Astrocyte of the spinal cord (primary cell): ENCODE results near the gene LTBP2.

Source experiments
- DNase-seq: peaks from one replicate; pipeline ENCODE4 v3.0.0; 2011; ENCODE audit warnings: low read depth, low spot score
- H3K4me3 ChIP-seq: 2 replicates; pipeline ENCODE4 v1.5.1; 2011; ENCODE audit warnings: low read depth, mild to moderate bottlenecking, low read length, moderate library complexity
- in situ Hi-C: cut with HindIII; loops from 2 replicates; pipeline ENCODE4 v1.10.0; 2017; ENCODE audit warnings: low sequenced_read_pairs
- TF ChIP-seq, protein P1 (sequence below): IDR thresholded peaks from 2 replicates; pipeline ENCODE4 v1.5.1; 2012; ENCODE audit warnings: low read depth, mild to moderate bottlenecking, low read length, inconsistent platforms

The LTBP2 gene

DNA sequence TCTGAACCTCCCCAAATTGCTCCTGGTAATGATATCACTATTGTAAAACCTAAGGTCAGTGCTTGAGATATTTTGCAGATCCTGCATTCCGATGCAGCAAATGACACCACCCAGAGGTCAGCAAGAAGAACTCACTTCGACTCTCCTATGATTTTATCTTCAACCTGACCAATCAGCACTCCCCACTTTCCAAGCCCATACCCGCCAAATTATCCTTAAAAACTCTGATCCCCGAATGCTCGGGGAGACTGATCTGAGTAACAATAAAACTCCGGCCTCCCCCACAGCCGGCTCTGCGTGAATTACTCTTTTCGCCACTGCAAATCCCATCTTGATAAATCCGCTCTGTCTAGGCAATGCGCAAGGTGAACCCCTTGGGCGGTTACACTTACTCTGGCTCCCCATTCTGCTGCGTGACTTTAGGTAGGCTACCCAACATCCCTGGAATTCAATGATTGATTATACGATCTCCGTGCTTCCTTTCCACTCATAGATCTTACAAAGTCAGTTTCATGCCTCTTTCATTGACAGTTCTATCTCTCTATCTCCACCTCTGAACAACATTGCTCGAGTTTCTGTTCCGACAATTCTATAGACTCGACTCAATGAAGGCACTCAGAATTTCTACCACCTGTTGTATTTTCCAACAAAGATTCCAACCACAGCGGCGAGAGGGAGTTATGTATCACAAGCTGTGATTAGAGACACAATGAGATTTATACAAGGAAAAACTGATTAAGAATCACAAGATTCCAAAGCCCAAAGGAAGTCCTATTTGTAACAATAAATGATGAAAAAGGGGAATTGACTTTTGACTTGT is 119.9 kb downstream of the LTBP2 start:
- peak; percentile 38 for DNase-seq
- peak overlapping the region; percentile 71 for H3K4me3 ChIP-seq
- TF ChIP-seq, protein P1, sequence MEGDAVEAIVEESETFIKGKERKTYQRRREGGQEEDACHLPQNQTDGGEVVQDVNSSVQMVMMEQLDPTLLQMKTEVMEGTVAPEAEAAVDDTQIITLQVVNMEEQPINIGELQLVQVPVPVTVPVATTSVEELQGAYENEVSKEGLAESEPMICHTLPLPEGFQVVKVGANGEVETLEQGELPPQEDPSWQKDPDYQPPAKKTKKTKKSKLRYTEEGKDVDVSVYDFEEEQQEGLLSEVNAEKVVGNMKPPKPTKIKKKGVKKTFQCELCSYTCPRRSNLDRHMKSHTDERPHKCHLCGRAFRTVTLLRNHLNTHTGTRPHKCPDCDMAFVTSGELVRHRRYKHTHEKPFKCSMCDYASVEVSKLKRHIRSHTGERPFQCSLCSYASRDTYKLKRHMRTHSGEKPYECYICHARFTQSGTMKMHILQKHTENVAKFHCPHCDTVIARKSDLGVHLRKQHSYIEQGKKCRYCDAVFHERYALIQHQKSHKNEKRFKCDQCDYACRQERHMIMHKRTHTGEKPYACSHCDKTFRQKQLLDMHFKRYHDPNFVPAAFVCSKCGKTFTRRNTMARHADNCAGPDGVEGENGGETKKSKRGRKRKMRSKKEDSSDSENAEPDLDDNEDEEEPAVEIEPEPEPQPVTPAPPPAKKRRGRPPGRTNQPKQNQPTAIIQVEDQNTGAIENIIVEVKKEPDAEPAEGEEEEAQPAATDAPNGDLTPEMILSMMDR = peak; percentile 30
- in situ Hi-C loops = no loop called here

DNA sequence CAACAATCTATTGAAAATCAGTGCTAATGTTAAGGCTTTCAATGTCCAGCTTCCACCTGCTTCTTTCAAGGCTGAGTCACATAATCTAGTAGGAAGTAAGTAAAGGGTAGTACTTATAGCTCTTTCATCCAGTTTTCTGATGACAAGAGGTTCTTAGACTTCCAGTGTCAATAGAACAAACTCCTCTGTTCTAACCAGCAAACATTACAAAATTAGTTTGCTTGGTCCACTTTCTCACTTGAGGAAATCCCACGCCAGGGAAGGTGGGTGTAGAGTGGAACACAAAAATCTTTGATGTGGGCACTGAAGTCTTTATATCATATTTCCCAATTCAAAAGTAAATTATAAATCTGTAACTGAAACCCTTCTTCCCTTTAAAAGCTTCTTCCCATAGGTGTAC is 121.6 kb downstream of the LTBP2 start:
- TF ChIP-seq, protein P1 = no peak
- DNase-seq = no peak

GRCh38 chr14:74488786-74489397 is 123.1 kb downstream of the LTBP2 start:
- TF ChIP-seq, protein P1 = no peak
- H3K4me3 ChIP-seq = no peak overlapping the region
- in situ Hi-C loops = no loop called here
- DNase-seq = peak; percentile 62

More for the DNA sequence above, 121.6 kb downstream of the LTBP2 start:
- no peak overlapping the region for H3K4me3 ChIP-seq
- in situ Hi-C loops = no loop called here

DNA sequence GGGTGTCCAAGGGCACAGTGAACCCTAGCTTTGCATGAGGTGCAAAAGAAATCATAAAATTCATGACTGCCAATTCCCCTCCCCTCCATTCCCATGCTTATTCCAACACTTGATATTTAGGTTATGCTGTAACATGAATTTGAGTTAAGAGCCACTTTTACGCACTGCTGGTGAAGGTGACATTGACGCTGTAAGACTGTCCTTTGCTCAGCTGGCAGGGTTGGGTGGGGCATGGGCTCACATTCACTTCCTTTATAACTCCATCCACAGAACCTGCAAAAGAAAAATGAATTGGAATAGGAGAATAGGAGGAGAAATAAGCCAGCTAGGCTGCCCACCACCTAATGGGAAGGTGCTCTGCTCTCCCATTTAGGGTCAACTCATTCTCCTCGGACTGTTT is 125.9 kb downstream of the LTBP2 start:
- no peak overlapping the region for H3K4me3 ChIP-seq
- TF ChIP-seq, protein P1 = no peak
- in situ Hi-C loops = no loop called here
- DNase-seq = no peak

GRCh38 chr14:74483321-74483720 is 128.7 kb downstream of the LTBP2 start:
- TF ChIP-seq, protein P1 = no peak
- H3K4me3 ChIP-seq = no peak overlapping the region
- DNase-seq = no peak
- in situ Hi-C loops = no loop called here

DNA sequence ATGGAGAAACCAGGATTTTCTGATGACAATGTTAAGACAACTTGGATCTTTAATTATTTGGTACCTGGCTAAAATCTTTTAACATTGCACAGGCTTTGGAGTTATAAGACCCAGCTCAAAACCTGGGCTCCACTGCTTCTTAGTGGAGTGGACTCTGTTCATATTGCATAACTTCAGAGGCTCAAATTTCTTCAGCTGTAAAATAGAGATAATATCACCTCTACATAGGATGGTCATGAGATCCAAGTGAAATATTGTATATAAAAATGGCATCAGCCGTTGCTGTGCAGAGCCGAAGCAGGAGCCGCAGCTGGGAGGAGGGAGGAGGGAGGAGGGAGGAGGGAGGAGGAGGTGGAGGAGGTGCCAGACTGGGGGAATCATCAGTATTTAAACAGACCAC is 129.5 kb downstream of the LTBP2 start:
- TF ChIP-seq, protein P1 = no peak
- in situ Hi-C loops = no loop called here
- no peak for DNase-seq
- H3K4me3 ChIP-seq = no peak overlapping the region
